CD14-positive monocyte (primary cell): ENCODE measurements around the gene ACKR2. TPM values are rescaled to one million over a fixed set of nuclear protein-coding genes. Genes with fewer than 3 reads are reported as not detected.

Source experiments
- DNase-seq, 3 donors: peaks; one replicate each; pipeline ENCODE4 v3.0.0-alpha.2; 2011 to 2022
- H2AFZ ChIP-seq: 2 replicates; pipeline ENCODE4 v1.6.0; 2012; ENCODE audit warnings: mild to moderate bottlenecking, low read depth, low read length, inconsistent platforms; ENCODE audit not compliant: insufficient read depth, poor library complexity, severe bottlenecking
- H3K27ac ChIP-seq, 2 donors: 1 replicate in 1 of 2; 2 replicates in 1 of 2; pipeline ENCODE4 v1.5.1; 2012 to 2013; ENCODE audit warnings: low read length in 2 of 2, control low read depth in 1 of 2, inconsistent platforms in 1 of 2, low read depth in 1 of 2, mild to moderate bottlenecking in 1 of 2
- H3K27me3 ChIP-seq, 2 donors: one replicate each; pipeline versions ENCODE4 v1.6.0 to v1.6.1; 2011 to 2013; ENCODE audit warnings: low read length in 2 of 2; ENCODE audit not compliant: control insufficient read depth in 2 of 2, insufficient read depth in 2 of 2
- H3K36me3 ChIP-seq, 2 donors: replicated peaks in 1 of 2; 1 replicate in 1 of 2; 2 replicates in 1 of 2; pipeline versions ENCODE4 v1.5.1 to v1.6.1; 2012 to 2013; ENCODE audit warnings: low read length in 2 of 2, control low read depth in 1 of 2, inconsistent platforms in 1 of 2, mild to moderate bottlenecking in 1 of 2; ENCODE audit not compliant: insufficient read depth in 2 of 2, control insufficient read depth in 1 of 2
- H3K4me1 ChIP-seq, 2 donors: 1 replicate in 1 of 2; 2 replicates in 1 of 2; pipeline versions ENCODE4 v1.5.1 to v1.6.1; 2012 to 2013; ENCODE audit warnings: low read length in 2 of 2, control low read depth in 1 of 2, inconsistent platforms in 1 of 2, mild to moderate bottlenecking in 1 of 2, moderate library complexity in 1 of 2; ENCODE audit not compliant: insufficient read depth in 2 of 2, control insufficient read depth in 1 of 2
- H3K4me2 ChIP-seq: replicated peaks from 2 replicates; pipeline ENCODE3; 2012; ENCODE audit warnings: low read length, moderate library complexity, mild to moderate bottlenecking; ENCODE audit not compliant: poor library complexity, severe bottlenecking; ENCODE audit errors: extremely low read depth
- H3K4me3 ChIP-seq, 3 experiments: fragments of 200-600 bp in 1 of 3; sonication (generic) in 1 of 3; replicated peaks in 1 of 3; 1 replicate in 2 of 3; 2 replicates in 1 of 3; pipeline ENCODE4 v1.5.1; 2011 to 2013; ENCODE audit warnings: low read length in 3 of 3, mild to moderate bottlenecking in 3 of 3, control low read depth in 2 of 3, low read depth in 2 of 3, inconsistent platforms in 1 of 3, moderate library complexity in 1 of 3
- H3K79me2 ChIP-seq: 2 replicates; pipeline ENCODE4 v1.6.0; 2012; ENCODE audit warnings: mild to moderate bottlenecking, control low read depth, inconsistent platforms, low read length, moderate library complexity; ENCODE audit not compliant: insufficient read depth
- H3K9ac ChIP-seq: 2 replicates; pipeline ENCODE4 v1.6.0; 2017; ENCODE audit warnings: low read length, mild to moderate bottlenecking; ENCODE audit not compliant: insufficient read depth, poor library complexity, severe bottlenecking
- H3K9me3 ChIP-seq, 2 donors: replicated peaks in 1 of 2; 1 replicate in 1 of 2; 2 replicates in 1 of 2; pipeline versions ENCODE4 v1.5.1 to v1.6.1; 2012 to 2013; ENCODE audit warnings: low read length in 2 of 2, control low read depth in 1 of 2; ENCODE audit not compliant: control insufficient read depth in 1 of 2, insufficient read depth in 1 of 2
- H4K20me1 ChIP-seq: 2 replicates; pipeline ENCODE4 v1.6.0; 2012; ENCODE audit warnings: mild to moderate bottlenecking, low read length, control low read depth, moderate library complexity; ENCODE audit not compliant: insufficient read depth
- H3K27ac Mint-ChIP-seq, 7 donors: one replicate each; pipeline ENCODE4 v1.8.0; 2020; ENCODE audit warnings: mild to moderate bottlenecking in 7 of 7, mixed read lengths in 7 of 7, moderate library complexity in 6 of 7, inconsistent platforms in 2 of 7
- H3K27me3 Mint-ChIP-seq, 3 donors: one replicate each; pipeline ENCODE4 v1.8.0; 2021 to 2022; ENCODE audit warnings: low read depth in 3 of 3, mild to moderate bottlenecking in 3 of 3, mixed read lengths in 3 of 3, moderate library complexity in 3 of 3, inconsistent platforms in 1 of 3
- H3K36me3 Mint-ChIP-seq, 2 donors: one replicate each; pipeline ENCODE4 v1.8.0; 2020; ENCODE audit warnings: mixed read lengths in 2 of 2, inconsistent platforms in 1 of 2, mild to moderate bottlenecking in 1 of 2
- H3K4me1 Mint-ChIP-seq: one replicate; pipeline ENCODE4 v1.8.0; 2020; ENCODE audit warnings: mild to moderate bottlenecking, mixed read lengths
- H3K4me3 Mint-ChIP-seq, 2 donors: one replicate each; pipeline ENCODE4 v1.8.0; 2020; ENCODE audit warnings: mild to moderate bottlenecking in 2 of 2, mixed read lengths in 2 of 2, moderate library complexity in 1 of 2
- H3K9me3 Mint-ChIP-seq, 7 donors: one replicate each; pipeline ENCODE4 v1.8.0; 2020 to 2022; ENCODE audit warnings: mixed read lengths in 7 of 7, mild to moderate bottlenecking in 6 of 7, moderate library complexity in 6 of 7, inconsistent platforms in 2 of 7
- WGBS: methylation state at CpG from one replicate; pipeline ENCODE4 v1.1.5; 2013; ENCODE audit warnings: missing lambda C conversion rate; ENCODE audit not compliant: insufficient coverage; 5-methylcytosine and 5-hydroxymethylcytosine counted together
- intact Hi-C, 2 donors: fragments of 100-400 bp; cut with micrococcal nuclease; formaldehyde crosslinking; loops; one replicate each; pipeline versions ENCODE4 v1.15.0 to v1.15.1; 2023
- polyA plus RNA-seq, 3 donors: library from polyadenylated mRNA; depleted of rRNA in 1 of 3; unstranded in 2 of 3; stranded (reverse) in 1 of 3; fragments of 300-500 nt in 2 of 3; fragments of >200 nt in 1 of 3; fragmentation: Illumina TruSeq in 2 of 3; gene quantifications; 1 replicate in 2 of 3; 2 replicates in 1 of 3; pipeline ENCODE4 v1.2.3, GENCODE V29; 2012 to 2021
- small RNA-seq: library from RNA; depleted of rRNA; stranded (forward); fragments of <200 nt; gene quantifications from one replicate; pipeline ENCODE3, GENCODE V24; 2012; ENCODE audit warnings: low read depth; ENCODE audit not compliant: insufficient read length
- TF ChIP-seq, protein P1 (sequence below): fragments of 200-600 bp; IDR thresholded peaks from one replicate; pipeline ENCODE4 v1.8.0; 2022; ENCODE audit warnings: antibody characterized with exemption, mild to moderate bottlenecking

ACKR2 gene
- polyA plus RNA-seq, 3 donors: 0.49 TPM; not detected in 2

DNA sequence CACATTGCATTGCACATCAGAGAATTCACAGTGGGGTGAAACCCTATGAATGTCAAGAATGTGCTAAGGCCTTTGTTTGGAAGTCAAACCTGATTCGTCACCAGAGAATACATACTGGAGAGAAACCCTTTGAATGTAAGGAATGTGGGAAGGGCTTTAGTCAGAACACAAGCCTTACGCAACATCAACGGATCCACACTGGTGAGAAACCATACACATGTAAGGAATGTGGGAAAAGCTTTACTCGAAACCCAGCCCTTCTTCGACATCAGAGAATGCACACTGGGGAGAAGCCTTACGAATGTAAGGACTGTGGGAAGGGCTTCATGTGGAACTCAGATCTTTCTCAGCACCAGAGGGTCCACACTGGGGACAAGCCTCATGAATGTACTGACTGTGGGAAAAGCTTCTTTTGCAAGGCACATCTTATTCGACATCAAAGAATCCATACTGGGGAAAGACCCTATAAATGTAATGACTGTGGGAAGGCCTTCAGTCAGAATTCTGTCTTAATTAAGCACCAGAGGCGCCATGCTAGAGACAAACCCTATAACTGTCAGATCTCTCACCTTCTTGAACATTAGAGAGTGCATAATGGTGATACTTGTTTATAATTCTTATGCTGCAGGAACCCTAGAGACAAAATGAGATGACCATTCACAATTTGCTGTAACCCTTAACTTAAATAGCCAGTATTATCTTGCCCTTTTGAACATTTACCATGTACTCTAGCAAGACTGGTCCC is 105.7 kb downstream of the ACKR2 start:
- no peak for DNase-seq
- Histone ChIP-seq H3K36me3 (peaks cover 0 to 7% of the 10 kb centered on the region in 2 donors), H2AFZ (no peak overlapping the region), H3K27me3 (no peaks in the 10 kb centered on the region), H3K79me2 (no peaks in the 10 kb centered on the region), H4K20me1 (no peaks in the 10 kb centered on the region), H3K4me3 (no peak overlapping the region), H3K4me1 (no peaks in the 10 kb centered on the region), H3K9ac (no peak overlapping the region), H3K4me2 (no peak overlapping the region), H3K27ac (no peak overlapping the region), H3K9me3 (peaks cover 46 to 67% of the 10 kb centered on the region in 2 donors)
- intact Hi-C loops: no loop called here
- WGBS: 100% methylated on average over 2 of the region's 8 CpGs
- Mint-ChIP-seq H3K9me3 (peaks cover 37 to 71% (median 55%) of the 10 kb centered on the region in 7 donors), H3K36me3 (peaks cover 9 to 16% of the 10 kb centered on the region in 2 donors), H3K4me3 (no peak overlapping the region), H3K27me3 (peaks cover 0 to 2% (median 1%) of the 10 kb centered on the region in 3 donors), H3K27ac (no peak overlapping the region), H3K4me1 (no peaks in the 10 kb centered on the region)
- TF ChIP-seq, protein P1, sequence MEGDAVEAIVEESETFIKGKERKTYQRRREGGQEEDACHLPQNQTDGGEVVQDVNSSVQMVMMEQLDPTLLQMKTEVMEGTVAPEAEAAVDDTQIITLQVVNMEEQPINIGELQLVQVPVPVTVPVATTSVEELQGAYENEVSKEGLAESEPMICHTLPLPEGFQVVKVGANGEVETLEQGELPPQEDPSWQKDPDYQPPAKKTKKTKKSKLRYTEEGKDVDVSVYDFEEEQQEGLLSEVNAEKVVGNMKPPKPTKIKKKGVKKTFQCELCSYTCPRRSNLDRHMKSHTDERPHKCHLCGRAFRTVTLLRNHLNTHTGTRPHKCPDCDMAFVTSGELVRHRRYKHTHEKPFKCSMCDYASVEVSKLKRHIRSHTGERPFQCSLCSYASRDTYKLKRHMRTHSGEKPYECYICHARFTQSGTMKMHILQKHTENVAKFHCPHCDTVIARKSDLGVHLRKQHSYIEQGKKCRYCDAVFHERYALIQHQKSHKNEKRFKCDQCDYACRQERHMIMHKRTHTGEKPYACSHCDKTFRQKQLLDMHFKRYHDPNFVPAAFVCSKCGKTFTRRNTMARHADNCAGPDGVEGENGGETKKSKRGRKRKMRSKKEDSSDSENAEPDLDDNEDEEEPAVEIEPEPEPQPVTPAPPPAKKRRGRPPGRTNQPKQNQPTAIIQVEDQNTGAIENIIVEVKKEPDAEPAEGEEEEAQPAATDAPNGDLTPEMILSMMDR: no peak

Small RNAs within 50 kb of the gene (small RNA-seq; reads per million reads assigned to genes)
- not detected for gene CCDC13

Other genes starting within 250 kb of the ACKR2 start
- gene SEC22C, start 227.5 kb upstream of the ACKR2 start, polyA plus RNA-seq: 10 to 100 TPM; 15.3 to 28.4 (median 27.4) TPM
- gene SS18L2, start 218.6 kb upstream of the ACKR2 start, polyA plus RNA-seq: 10 to 100 TPM; 35.7 to 89.1 (median 89.1) TPM
- gene NKTR, start 208.8 kb upstream of the ACKR2 start, polyA plus RNA-seq: 10 to 100 TPM in 1 of 3 donors, 1 to 10 TPM in 2; 2.6 to 78.5 (median 5.8) TPM
- gene ZBTB47, start 155.7 kb upstream of the ACKR2 start, polyA plus RNA-seq: 1 to 10 TPM in 1 of 3 donors, under 1 TPM in 2; 0.35 to 9.8 (median 0.41) TPM
- not detected for gene KLHL40, start 123.9 kb upstream of the ACKR2 start, polyA plus RNA-seq
- not detected for gene HHATL, start 106.6 kb upstream of the ACKR2 start, polyA plus RNA-seq
- gene CCDC13, start 36.2 kb upstream of the ACKR2 start, polyA plus RNA-seq: 1 to 10 TPM in 2 of 3 donors, under 1 TPM in 1; 0.97 to 2.4 (median 1.8) TPM
- 100 to 1,000 TPM in 2 of 3 donors, 10 to 100 TPM in 1; 34.8 to 115 (median 104) TPM for gene HIGD1A, start 5.0 kb upstream of the ACKR2 start, polyA plus RNA-seq
- gene CYP8B1, start 66.4 kb downstream of the ACKR2 start, polyA plus RNA-seq: under 1 TPM in 1 of 3 donors, not detected in 2; 0.01 TPM
- under 1 TPM in 1 of 3 donors, not detected in 2; 0.09 TPM for gene ZNF662, start 96.7 kb downstream of the ACKR2 start, polyA plus RNA-seq
- under 1 TPM in 1 of 3 donors, not detected in 2; 0.13 TPM for gene GASK1A, start 169.9 kb downstream of the ACKR2 start, polyA plus RNA-seq